ENCODE results near the gene GPR35. TPM values are rescaled to one million over a fixed set of nuclear protein-coding genes. Genes with fewer than 3 reads are reported as not detected.
A peak's percentile ranks its signal among the peaks of the same experiment; 100 is the strongest.

The GPR35 gene
- total RNA-seq, 8 experiments from 2014 or later: 0.15 to 1.3 (median 0.54) TPM

- Histone ChIP-seq H3K27ac (no peak overlapping the region), H3K4me3 (no peak overlapping the region), H3K4me1 (replicated peaks in 1 of 2) (peaks cover 8 to 11% of the 10 kb centered on the region in 2 donors)
- in situ Hi-C loops (cut with MboI; ENCODE audit: low pct_unique_long_range_greater_than_20kb in 2 of 9, low sequenced_read_pairs in 9 of 9, unreplicated experiment in 9 of 9): no loop called here
- ATAC-seq (replicated peaks in 6 of 8): no peak
- 73 to 100% (median 98%) methylated on average over 1 to 5 of the region's 13 CpGs; no CpG with 5 or more reads in 4 of the 10 experiments for WGBS, 10 experiments
Measured at GRCh38 chr2:240591784-240592183, 33.5 kb upstream of the GPR35 start.

DNA sequence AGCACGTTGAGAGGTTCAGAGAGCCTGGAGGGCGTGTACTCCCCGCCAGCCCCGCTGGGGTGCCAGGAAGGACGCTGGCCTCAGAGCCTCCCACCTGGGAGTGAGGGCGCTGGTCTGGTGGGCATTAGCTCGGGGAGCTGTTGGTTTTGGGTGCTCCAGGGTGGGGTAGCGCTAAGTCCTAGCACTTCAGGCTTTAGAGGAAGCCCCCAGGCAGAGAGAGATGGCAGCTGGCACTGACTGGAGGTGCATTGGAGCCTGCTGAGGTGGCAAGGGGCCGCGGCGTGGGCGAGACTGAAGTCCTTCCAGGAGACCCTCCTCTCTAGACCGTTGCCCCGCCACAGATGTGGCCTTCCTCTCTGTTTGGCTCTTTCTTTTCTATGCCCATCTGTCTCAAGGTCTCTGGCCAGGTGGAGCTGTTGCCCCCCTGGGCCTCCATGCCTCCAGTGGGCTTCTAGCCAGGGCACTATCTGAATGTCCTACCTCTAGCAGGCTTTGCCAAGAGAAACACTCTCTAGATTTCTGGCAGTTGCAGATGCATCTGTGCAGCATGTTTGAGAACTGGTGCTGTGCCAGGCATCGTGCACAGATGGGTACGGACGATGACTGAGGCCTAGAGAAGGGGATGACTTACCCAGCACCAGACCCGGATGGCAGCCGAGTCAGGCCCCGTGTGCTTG lies 32.1 kb upstream of the GPR35 start:
- 80 to 96% (median 90%) methylated on average over 1 to 12 of the region's 20 CpGs; no CpG with 5 or more reads in 5 of the 10 experiments for WGBS, 10 experiments
- H3K4me3 ChIP-seq: no peak overlapping the region
- in situ Hi-C loops (cut with MboI; ENCODE audit: low pct_unique_long_range_greater_than_20kb in 2 of 9, low sequenced_read_pairs in 9 of 9, unreplicated experiment in 9 of 9): no loop called here
- peaks cover 2 to 4% of the 10 kb centered on the region in 2 donors for H3K4me1 ChIP-seq (replicated peaks in 1 of 2)
- ATAC-seq (replicated peaks in 6 of 8): no peak
- no peak overlapping the region for H3K27ac ChIP-seq

DNA sequence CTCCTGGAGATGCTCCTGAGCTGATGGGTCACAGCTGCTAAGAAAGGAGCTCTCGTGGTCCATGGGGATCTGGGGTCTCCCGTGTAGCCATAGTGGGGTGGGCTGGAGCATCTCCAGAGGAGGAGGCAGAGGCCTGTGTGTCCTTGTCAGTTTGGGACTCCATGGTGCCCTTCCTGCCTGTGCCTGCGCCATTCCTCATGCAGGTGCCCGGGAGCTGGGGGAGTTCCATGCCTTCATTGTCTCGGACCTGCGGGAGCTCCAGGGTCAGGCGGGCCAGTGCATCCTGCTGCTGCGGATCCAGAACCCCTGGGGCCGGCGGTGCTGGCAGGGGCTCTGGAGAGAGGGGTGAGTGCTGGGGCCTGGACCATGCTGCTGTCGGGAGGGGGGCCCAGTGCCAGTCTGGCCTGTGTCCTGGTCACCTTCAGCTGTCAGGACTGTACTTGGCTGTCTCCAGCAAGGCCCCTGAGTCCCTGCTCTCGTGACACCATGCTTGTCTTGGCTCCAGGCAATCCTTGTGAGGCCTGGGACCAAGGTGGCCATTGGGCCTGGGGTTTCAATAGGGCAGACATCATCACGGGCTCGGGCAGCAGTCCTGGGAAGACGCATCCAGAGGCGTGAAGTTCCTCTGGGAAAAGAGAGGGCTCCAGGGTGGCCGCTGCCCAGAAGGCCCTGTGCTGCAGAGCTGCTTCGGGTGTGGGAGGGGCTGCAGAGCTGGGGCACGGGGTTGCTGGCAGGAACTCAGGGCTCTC lies 31.4 kb upstream of the GPR35 start:
- 80 to 100% (median 90%) methylated on average over 1 of the region's 19 CpGs; no CpG with 5 or more reads in 6 of the 10 experiments for WGBS, 10 experiments
- H3K27ac ChIP-seq: no peak overlapping the region

GRCh38 chr2:240594511-240595380 lies 30.5 kb upstream of the GPR35 start:
- Histone ChIP-seq H3K4me1 (replicated peaks in 1 of 2) (no peaks in the 10 kb centered on the region), H3K4me3 (no peak overlapping the region), H3K27ac (no peak overlapping the region)
- in situ Hi-C loops (cut with MboI; ENCODE audit: low pct_unique_long_range_greater_than_20kb in 2 of 9, low sequenced_read_pairs in 9 of 9, unreplicated experiment in 9 of 9): no loop called here
- 89 to 100% (median 100%) methylated on average over 1 to 9 of the region's 34 CpGs; no CpG with 5 or more reads in 7 of the 10 experiments for WGBS, 10 experiments
- peak in 2 of 8 experiments; percentile 5 to 6 for ATAC-seq (replicated peaks in 6 of 8)

More for the DNA sequence above, 31.4 kb upstream of the GPR35 start:
- no peak overlapping the region for H3K4me3 ChIP-seq
- ATAC-seq (replicated peaks in 6 of 8): no peak
- H3K4me1 ChIP-seq (replicated peaks in 1 of 2): no peaks in the 10 kb centered on the region
- in situ Hi-C loops (cut with MboI; ENCODE audit: low pct_unique_long_range_greater_than_20kb in 2 of 9, low sequenced_read_pairs in 9 of 9, unreplicated experiment in 9 of 9): no loop called here

- no peak overlapping the region for H3K4me3 ChIP-seq
- H3K27ac ChIP-seq: no peak overlapping the region
- in situ Hi-C loops (cut with MboI; ENCODE audit: low pct_unique_long_range_greater_than_20kb in 2 of 9, low sequenced_read_pairs in 9 of 9, unreplicated experiment in 9 of 9): no loop called here
- peak; percentile 4 to 73 (median 47) for ATAC-seq (replicated peaks in 6 of 8)
- WGBS, 10 experiments: 40 to 100% (median 54%) methylated on average over 2 to 6 of the region's 18 CpGs; no CpG with 5 or more reads in 6 of the 10 experiments
- no peaks in the 10 kb centered on the region for H3K4me1 ChIP-seq (replicated peaks in 1 of 2)
Measured at GRCh38 chr2:240595381-240596079, 29.8 kb upstream of the GPR35 start.

- Histone ChIP-seq H3K4me3 (no peak overlapping the region), H3K4me1 (replicated peaks in 1 of 2) (no peaks in the 10 kb centered on the region), H3K27ac (no peak overlapping the region)
- no peak for ATAC-seq (replicated peaks in 6 of 8)
- in situ Hi-C loops (cut with MboI; ENCODE audit: low pct_unique_long_range_greater_than_20kb in 2 of 9, low sequenced_read_pairs in 9 of 9, unreplicated experiment in 9 of 9): no loop called here
- WGBS, 10 experiments: 60 to 94% (median 88%) methylated on average over 1 to 13 of the region's 17 CpGs; no CpG with 5 or more reads in 4 of the 10 experiments
Measured at GRCh38 chr2:240596080-240596460, 29.2 kb upstream of the GPR35 start.

DNA sequence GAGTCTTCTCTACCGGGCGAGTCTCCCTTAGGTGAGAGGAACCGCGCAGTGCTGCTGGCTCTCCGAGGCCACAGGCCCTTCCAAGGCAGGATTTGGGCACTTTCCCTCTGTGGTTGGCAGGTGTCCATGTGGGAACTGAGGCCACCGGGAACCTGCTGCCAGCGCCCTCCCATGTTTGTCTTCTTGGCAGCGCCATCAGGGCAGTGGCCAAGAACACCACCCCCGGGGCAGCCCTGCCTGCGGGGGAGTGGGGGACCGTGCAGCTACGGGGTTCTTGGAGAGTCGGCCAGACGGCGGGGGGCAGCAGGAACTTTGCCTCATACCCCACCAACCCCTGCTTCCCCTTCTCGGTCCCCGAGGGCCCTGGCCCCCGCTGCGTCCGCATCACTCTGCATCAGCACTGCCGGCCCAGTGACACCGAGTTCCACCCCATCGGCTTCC lies 28.8 kb upstream of the GPR35 start:
- Histone ChIP-seq H3K4me1 (replicated peaks in 1 of 2) (no peaks in the 10 kb centered on the region), H3K27ac (no peak overlapping the region), H3K4me3 (no peak overlapping the region)
- in situ Hi-C loops (cut with MboI; ENCODE audit: low pct_unique_long_range_greater_than_20kb in 2 of 9, low sequenced_read_pairs in 9 of 9, unreplicated experiment in 9 of 9): no loop called here
- WGBS, 10 experiments: 100% methylated on average over 2 of the region's 23 CpGs; no CpG with 5 or more reads in 8 of the 10 experiments
- no peak for ATAC-seq (replicated peaks in 6 of 8)

DNA sequence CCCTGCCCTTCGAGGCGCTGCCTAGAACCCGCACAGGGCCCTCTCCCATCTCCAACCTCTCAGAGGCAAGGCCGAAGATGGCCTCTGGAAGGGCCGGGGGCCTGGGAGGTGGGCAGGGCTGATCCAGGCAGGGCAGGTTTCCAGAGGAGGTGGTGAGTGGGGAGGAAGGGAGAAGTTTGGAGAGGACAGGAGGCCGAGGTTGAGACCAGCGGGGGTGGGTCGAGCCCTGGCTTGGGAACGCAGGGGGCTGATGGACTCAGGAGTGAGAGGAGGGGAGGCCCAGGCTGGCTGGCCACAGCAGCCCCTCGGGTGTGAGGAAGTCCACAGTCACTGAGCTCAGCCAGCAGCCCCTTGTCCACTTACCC lies 28.2 kb upstream of the GPR35 start:
- H3K4me3 ChIP-seq: no peak overlapping the region
- ATAC-seq (replicated peaks in 6 of 8): no peak

GRCh38 chr2:240597419-240598181 lies 27.7 kb upstream of the GPR35 start:
- Histone ChIP-seq H3K27ac (no peak overlapping the region), H3K4me1 (replicated peaks in 1 of 2) (no peaks in the 10 kb centered on the region), H3K4me3 (no peak overlapping the region)
- ATAC-seq (replicated peaks in 6 of 8): no peak
- in situ Hi-C loops (cut with MboI; ENCODE audit: low pct_unique_long_range_greater_than_20kb in 2 of 9, low sequenced_read_pairs in 9 of 9, unreplicated experiment in 9 of 9): no loop called here
- 70 to 100% (median 100%) methylated on average over 1 to 2 of the region's 22 CpGs; no CpG with 5 or more reads in 7 of the 10 experiments for WGBS, 10 experiments

More for the DNA sequence above, 28.2 kb upstream of the GPR35 start:
- no peak overlapping the region for H3K27ac ChIP-seq
- WGBS, 10 experiments: no CpG with 5 or more reads among the region's 10 CpGs
- in situ Hi-C loops (cut with MboI; ENCODE audit: low pct_unique_long_range_greater_than_20kb in 2 of 9, low sequenced_read_pairs in 9 of 9, unreplicated experiment in 9 of 9): no loop called here
- H3K4me1 ChIP-seq (replicated peaks in 1 of 2): no peaks in the 10 kb centered on the region

GRCh38 chr2:240598311-240598911 lies 26.9 kb upstream of the GPR35 start:
- in situ Hi-C loops (cut with MboI; ENCODE audit: low pct_unique_long_range_greater_than_20kb in 2 of 9, low sequenced_read_pairs in 9 of 9, unreplicated experiment in 9 of 9): no loop called here

GRCh38 chr2:240599141-240599583 lies 26.1 kb upstream of the GPR35 start:
- in situ Hi-C loops (cut with MboI; ENCODE audit: low pct_unique_long_range_greater_than_20kb in 2 of 9, low sequenced_read_pairs in 9 of 9, unreplicated experiment in 9 of 9): no loop called here
- ATAC-seq (replicated peaks in 6 of 8): no peak
- Histone ChIP-seq H3K4me1 (replicated peaks in 1 of 2) (no peaks in the 10 kb centered on the region), H3K27ac (no peak overlapping the region), H3K4me3 (no peak overlapping the region)
- no CpG with 5 or more reads among the region's 11 CpGs for whole genome bisulfite sequencing, 10 experiments

More at GRCh38 chr2:240598311-240598911, 26.9 kb upstream of the GPR35 start:
- 80 to 100% (median 94%) methylated on average over 1 to 4 of the region's 17 CpGs; no CpG with 5 or more reads in 6 of the 10 experiments for WGBS, 10 experiments
- H3K4me1 ChIP-seq (replicated peaks in 1 of 2): no peaks in the 10 kb centered on the region
- no peak for ATAC-seq (replicated peaks in 6 of 8)
- no peak overlapping the region for H3K4me3 ChIP-seq
- no peak overlapping the region for H3K27ac ChIP-seq
